ENCODE measurements around the gene TFR2.

The TFR2 gene

DNA sequence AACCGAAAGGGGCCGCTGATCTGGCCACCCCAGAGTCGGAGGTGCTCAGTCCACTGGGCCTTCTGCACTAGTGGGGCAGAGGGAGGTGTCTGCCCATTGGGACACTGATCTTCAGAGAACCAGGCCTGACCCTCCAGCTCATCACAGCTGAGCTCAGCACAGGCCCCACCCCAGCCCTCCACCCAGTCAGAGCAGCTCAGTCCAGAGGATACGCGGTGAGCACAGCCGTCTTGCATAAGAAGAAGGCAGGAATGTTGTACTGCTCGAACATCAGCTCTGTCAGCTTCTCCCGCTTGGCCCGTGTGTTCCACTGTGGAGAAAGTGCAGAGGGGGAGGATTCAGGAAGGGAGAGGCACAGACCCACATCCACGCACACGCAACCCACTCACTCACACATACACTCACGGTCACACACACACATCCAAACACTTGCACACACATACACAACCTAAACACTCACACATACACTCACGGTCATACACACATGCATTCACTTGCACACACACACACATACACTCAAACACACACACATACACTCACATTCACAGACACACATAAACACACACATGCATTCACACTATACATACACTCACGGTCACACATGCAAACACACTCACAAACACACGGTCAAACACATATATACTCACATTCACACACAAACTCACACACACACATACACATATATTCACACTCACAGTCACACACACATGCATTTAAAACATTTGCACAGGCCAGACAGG, 8.6 kb upstream of the TFR2 start:
- H3K9me3 ChIP-seq (ENCODE audit: control insufficient read depth, low read length), result no peaks in the 10 kb centered on the region
- H3K4me3 ChIP-seq (ENCODE audit: low read depth, low read length), result no peak overlapping the region
- no peaks in the 10 kb centered on the region for H3K79me2 ChIP-seq
- no peaks in the 10 kb centered on the region for H3K4me1 ChIP-seq
- no peaks in the 10 kb centered on the region for H3K36me3 ChIP-seq (ENCODE audit: control insufficient read depth, insufficient read depth, low read length)
- H3K27ac ChIP-seq, result no peak overlapping the region
- H2AFZ ChIP-seq, result no peak overlapping the region
- H3K9ac ChIP-seq, result no peak overlapping the region
- TF ChIP-seq, protein P1, sequence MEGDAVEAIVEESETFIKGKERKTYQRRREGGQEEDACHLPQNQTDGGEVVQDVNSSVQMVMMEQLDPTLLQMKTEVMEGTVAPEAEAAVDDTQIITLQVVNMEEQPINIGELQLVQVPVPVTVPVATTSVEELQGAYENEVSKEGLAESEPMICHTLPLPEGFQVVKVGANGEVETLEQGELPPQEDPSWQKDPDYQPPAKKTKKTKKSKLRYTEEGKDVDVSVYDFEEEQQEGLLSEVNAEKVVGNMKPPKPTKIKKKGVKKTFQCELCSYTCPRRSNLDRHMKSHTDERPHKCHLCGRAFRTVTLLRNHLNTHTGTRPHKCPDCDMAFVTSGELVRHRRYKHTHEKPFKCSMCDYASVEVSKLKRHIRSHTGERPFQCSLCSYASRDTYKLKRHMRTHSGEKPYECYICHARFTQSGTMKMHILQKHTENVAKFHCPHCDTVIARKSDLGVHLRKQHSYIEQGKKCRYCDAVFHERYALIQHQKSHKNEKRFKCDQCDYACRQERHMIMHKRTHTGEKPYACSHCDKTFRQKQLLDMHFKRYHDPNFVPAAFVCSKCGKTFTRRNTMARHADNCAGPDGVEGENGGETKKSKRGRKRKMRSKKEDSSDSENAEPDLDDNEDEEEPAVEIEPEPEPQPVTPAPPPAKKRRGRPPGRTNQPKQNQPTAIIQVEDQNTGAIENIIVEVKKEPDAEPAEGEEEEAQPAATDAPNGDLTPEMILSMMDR (IDR thresholded peaks at IDR 0.05), result no peak
- H3K27me3 ChIP-seq (ENCODE audit: control insufficient read depth, insufficient read depth, low read length), result no peaks in the 10 kb centered on the region
- H3K4me2 ChIP-seq (ENCODE audit: low read length), result no peak overlapping the region

DNA sequence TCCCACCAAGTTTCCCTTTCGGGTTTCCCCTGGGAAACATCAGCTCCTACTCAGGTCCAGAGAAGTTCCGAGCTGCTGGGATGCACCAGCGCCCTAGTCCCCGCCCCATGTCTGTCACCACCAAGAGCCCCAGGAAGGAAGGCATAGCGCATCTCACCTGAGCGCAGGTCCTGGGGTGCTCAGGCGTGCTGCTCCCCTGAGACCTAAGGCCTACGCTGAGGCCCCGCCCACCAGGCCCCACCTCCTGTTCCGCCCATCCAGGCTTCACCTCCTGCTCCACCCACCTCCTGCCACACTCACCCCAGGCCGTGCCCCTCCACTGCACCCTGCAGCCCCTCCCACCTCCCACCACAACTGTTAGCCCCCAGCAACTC, 1.2 kb upstream of the TFR2 start:
- H3K79me2 ChIP-seq, result no peaks in the 10 kb centered on the region
- H3K27me3 ChIP-seq (ENCODE audit: control insufficient read depth, insufficient read depth, low read length), result no peaks in the 10 kb centered on the region
- H3K4me3 ChIP-seq (ENCODE audit: low read depth, low read length), result no peak overlapping the region
- no peaks in the 10 kb centered on the region for H3K36me3 ChIP-seq (ENCODE audit: control insufficient read depth, insufficient read depth, low read length)
- no peaks in the 10 kb centered on the region for H3K9me3 ChIP-seq (ENCODE audit: control insufficient read depth, low read length)
- H3K4me2 ChIP-seq (ENCODE audit: low read length), result no peak overlapping the region
- no peak overlapping the region for H3K9ac ChIP-seq
- no peaks in the 10 kb centered on the region for H3K4me1 ChIP-seq
- no peak overlapping the region for H2AFZ ChIP-seq
- TF ChIP-seq, protein P1 (IDR thresholded peaks at IDR 0.05), result no peak
- no peak overlapping the region for H3K27ac ChIP-seq

DNA sequence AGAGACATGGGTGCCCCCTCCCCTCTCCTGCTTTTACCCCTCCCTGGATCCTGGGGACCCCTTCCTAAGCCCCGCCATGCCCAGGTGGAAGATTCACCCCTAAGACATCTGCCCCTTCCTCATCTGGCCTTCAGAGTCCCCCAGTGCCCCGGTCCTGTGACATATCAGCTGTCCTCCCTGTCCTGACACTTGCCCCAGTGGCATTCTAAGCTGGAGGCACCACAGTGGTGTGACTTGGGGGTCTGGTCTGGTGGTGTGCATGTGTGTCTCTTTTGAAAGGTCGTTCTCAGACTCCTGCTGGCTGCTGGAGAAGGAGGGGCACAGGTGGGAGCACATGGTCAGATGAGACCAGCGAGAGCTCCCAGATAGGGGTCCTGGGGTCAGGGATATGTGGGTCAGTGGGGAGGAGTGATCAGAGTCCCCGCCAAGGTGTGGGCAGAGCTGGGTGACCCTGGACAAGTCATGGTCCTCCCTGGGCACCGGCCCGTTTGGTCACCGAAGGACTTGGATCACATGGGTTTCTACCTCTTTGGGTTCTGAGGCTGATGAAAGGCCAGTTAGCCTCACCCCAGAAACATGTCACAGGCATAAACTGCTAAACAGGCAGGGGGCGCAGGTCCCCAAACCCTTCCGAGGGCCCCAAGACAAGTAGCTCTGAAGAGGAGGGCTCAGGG, 645 bp upstream of the TFR2 start:
- Histone ChIP-seq H3K4me3 (ENCODE audit: low read depth, low read length) (no peak overlapping the region), H3K9me3 (ENCODE audit: control insufficient read depth, low read length) (no peaks in the 10 kb centered on the region), H2AFZ (no peak overlapping the region), H3K4me2 (ENCODE audit: low read length) (no peak overlapping the region), H3K27ac (no peak overlapping the region), H3K79me2 (no peaks in the 10 kb centered on the region), H3K9ac (no peak overlapping the region), H3K36me3 (ENCODE audit: control insufficient read depth, insufficient read depth, low read length) (no peaks in the 10 kb centered on the region), H3K27me3 (ENCODE audit: control insufficient read depth, insufficient read depth, low read length) (no peaks in the 10 kb centered on the region), H3K4me1 (no peaks in the 10 kb centered on the region)
- TF ChIP-seq, protein P1 (IDR thresholded peaks at IDR 0.05), result no peak

DNA sequence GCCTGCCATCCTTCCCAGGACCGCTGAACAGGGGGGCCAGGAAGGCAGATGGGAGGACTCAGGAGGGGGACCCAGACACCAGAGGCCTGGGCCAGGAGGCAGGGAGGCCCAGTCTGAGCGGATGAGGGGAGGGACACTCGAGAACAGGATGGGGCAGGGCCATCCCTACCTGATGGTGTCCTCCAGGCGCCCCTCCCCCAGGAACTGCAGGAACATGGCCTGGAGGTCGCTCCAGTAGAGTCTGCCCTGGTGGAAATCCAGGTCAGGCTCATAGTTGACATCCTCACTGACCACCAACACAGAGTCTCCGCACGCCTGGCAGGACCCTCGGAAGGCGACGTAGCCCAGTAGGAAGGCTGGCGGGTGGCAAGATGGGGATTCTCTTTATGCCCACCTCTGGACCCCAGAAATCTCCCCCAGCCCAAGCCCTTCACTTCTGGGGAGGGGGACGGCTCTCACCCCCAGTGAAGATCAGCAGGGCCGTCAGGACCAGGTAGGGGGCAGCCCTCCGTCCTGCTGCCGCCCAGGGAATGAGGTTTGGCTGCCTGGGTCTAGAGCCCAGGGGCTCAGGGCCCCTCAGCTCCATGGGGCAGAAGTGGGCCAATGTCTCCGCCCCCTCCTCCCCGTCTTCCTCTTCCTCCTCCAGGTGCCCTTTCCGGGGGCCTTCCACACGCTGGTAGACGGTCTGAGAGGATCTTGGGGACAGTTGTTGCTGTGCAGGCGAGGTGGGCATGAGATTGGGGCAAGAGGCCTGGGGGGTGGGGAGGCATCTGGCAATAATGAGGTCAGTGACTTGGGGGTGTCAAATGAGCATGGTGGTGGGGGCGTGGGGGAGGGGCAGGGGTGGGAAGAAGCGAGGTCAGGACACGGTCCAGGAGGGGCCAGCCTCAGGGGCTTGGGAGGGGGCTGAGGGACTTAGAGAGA, 573 bp downstream of the TFR2 start:
- H3K4me3 ChIP-seq (ENCODE audit: low read depth, low read length), result no peak overlapping the region
- H3K9ac ChIP-seq, result no peak overlapping the region
- no peak overlapping the region for H3K27ac ChIP-seq
- no peaks in the 10 kb centered on the region for H3K36me3 ChIP-seq (ENCODE audit: control insufficient read depth, insufficient read depth, low read length)
- H3K4me1 ChIP-seq, result no peaks in the 10 kb centered on the region
- TF ChIP-seq, protein P1 (IDR thresholded peaks at IDR 0.05), result no peak
- no peak overlapping the region for H3K4me2 ChIP-seq (ENCODE audit: low read length)
- H3K79me2 ChIP-seq, result no peaks in the 10 kb centered on the region
- H2AFZ ChIP-seq, result no peak overlapping the region
- H3K27me3 ChIP-seq (ENCODE audit: control insufficient read depth, insufficient read depth, low read length), result no peaks in the 10 kb centered on the region
- H3K9me3 ChIP-seq (ENCODE audit: control insufficient read depth, low read length), result no peaks in the 10 kb centered on the region

Measured in parathyroid adenoma (tissue), 2 donors.